HTR-8/SVneo (cell line): ENCODE measurements around the gene MMP7.

Experiments
- DNase-seq: peaks from one replicate; pipeline ENCODE4 v3.0.0; 2011; ENCODE audit warnings: low spot score, mixed read lengths; ENCODE audit not compliant: insufficient read length
- FAIRE-seq: peaks from 2 replicates; lab custom pipeline; 2011; peaks lifted over from hg19 to GRCh38; lab: Jason Lieb, UNC

The MMP7 gene

GRCh38 chr11:102499931-102500330 is 30.6 kb downstream of the MMP7 start:
- DNase-seq (no peak), FAIRE-seq (peak; percentile 64)

GRCh38 chr11:102499151-102499550 is 31.4 kb downstream of the MMP7 start:
- DNase-seq (no peak), FAIRE-seq (no peak)

GRCh38 chr11:102497061-102497460 is 33.5 kb downstream of the MMP7 start:
- no peak for DNase-seq
- no peak for FAIRE-seq

- peak; percentile 91 for FAIRE-seq
- DNase-seq: peak; percentile 79
These were observed 35.1 kb downstream of the MMP7 start for GRCh38 chr11:102495161-102496042.

- DNase-seq: no peak
- FAIRE-seq: no peak
These were observed 36.3 kb downstream of the MMP7 start for GRCh38 chr11:102494216-102494615.

DNA sequence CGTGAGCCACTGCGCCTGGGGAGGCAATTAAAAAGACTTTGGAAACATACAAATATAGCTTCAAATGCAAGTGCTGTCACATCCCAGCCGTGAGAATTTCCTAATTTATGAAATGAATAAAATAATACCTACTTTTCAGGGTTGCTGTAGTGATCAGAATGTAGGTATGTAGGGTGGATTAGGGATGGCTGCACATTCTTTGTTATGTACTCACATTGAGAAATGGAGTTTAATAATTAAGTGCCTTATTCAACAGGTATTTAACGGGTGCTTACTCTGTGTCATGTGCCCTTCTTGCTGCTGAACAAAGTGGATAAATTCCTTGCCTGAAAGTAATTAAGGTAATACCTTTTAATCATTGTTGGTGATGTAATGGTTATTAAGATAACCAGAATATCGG is 37.0 kb downstream of the MMP7 start:
- no peak for FAIRE-seq
- DNase-seq: no peak

DNA sequence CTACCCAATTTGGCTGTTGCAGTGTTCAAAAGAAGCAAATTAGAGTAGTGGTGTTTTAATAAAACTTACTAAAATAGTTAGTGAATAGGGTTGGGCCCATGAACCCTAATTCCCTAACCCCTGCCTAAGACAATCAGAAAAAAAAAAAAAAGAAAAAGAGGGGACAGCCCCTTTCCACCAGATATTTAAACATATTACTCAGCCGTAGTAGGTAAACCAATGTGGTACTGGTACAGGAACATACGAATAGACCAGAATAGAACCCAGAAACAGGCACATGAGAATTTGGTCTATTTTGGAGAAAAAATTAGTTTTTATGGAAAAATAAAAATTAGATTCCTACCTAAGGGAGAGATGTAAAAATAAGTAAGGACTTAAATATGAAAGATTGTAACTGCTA is 38.6 kb downstream of the MMP7 start:
- FAIRE-seq (no peak), DNase-seq (no peak)

DNA sequence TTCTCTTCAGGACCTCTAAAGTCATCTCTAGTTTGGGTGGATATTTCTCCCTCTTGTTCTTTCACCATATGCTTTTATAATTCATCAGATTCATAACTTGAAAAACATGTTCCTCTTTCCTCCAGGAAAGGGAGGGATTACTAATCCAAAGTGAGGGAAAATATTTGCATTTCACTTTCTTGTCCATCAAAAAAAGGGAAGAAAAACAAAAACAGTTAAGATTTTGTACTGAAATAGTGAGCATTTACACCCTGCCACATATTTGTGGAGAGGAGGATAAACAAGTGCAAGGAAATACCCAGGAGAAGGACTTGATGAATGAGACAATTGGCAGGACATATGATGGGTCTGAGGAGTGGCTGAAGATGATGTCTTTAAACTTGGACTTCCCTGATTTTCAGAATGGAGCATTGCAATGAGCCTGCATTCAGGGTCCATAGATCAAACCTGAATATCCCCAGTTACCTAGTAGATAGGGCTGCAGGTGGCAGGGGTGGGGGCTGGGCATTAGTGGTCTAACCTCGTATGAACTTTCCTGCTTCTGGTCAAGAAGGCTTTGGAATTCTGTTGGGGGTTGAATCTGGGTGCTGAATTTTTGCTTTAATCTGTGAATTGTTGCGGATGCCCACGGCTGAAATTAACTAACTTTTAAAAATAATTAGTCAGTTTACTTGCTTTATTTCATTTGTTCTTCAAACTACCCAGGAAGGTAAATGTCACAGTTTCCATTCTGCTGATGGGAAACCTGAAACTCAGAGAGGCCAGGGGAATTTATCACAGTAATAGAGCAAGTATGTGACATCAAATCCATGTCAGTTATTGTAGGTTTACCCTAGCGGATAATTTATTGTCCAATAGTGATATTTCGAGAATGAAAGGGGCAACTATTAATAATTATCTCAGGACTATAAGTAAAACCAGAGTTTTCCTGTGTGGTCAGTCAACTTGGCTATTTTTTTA is 41.1 kb downstream of the MMP7 start:
- FAIRE-seq: peak; percentile 26
- DNase-seq: no peak

GRCh38 chr11:102488208-102488607 is 42.3 kb downstream of the MMP7 start:
- FAIRE-seq (no peak), DNase-seq (no peak)

GRCh38 chr11:102487214-102487613 is 43.3 kb downstream of the MMP7 start:
- FAIRE-seq (peak; percentile 84), DNase-seq (no peak)

- FAIRE-seq (peak; percentile 79), DNase-seq (no peak)
These were observed 44.0 kb downstream of the MMP7 start for GRCh38 chr11:102486584-102486983.

GRCh38 chr11:102485095-102485722 is 45.3 kb downstream of the MMP7 start:
- DNase-seq: no peak
- FAIRE-seq: peak; percentile 54

GRCh38 chr11:102482433-102482832 is 48.1 kb downstream of the MMP7 start:
- DNase-seq (no peak), FAIRE-seq (peak; percentile 13)

GRCh38 chr11:102479733-102480132 is 50.8 kb downstream of the MMP7 start:
- no peak for DNase-seq
- FAIRE-seq: no peak

GRCh38 chr11:102478673-102479299 is 51.8 kb downstream of the MMP7 start:
- peak; percentile 46 for FAIRE-seq
- no peak for DNase-seq

GRCh38 chr11:102476812-102477211 is 53.7 kb downstream of the MMP7 start:
- DNase-seq: peak; percentile 60
- FAIRE-seq: peak; percentile 85

DNA sequence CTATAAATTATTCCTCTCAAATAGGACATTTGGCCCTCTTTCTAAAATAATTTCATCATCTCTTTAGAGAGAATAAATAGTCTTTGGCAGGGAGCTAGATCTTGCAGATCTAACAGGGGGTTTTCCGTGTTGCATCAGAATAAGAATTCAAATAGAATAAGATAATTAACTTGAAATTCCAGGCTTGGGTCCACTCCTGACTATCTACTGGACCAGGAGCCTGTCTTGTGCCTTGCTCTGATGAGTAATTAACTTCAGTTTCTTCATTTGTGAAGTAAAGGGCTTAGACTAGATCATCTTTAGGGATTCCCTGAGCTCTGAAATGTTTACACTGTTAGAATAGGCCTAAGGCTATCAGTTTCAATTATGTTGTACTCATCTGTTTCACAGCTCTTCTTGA is 54.5 kb downstream of the MMP7 start:
- no peak for FAIRE-seq
- DNase-seq: no peak

DNA sequence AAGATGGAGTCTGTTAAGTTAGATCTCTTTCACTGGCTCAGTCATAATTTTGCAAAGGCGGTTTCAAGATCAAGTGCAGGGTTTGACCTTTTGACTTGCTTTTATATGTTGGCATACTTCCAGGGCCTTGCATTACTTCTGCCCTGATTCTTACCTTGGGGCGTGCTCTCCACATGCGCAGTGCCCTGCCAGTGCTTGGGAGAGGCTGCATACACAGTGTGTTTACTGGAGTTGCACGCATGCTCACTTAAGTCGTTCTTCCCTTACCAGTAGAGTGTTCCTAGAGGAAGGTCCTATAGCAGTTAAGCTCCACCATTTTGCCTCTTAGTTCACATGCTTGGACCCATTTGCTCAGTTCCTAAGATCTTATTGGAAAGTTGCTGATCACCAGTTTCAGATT is 57.0 kb downstream of the MMP7 start:
- DNase-seq (no peak), FAIRE-seq (peak; percentile 78)

DNA sequence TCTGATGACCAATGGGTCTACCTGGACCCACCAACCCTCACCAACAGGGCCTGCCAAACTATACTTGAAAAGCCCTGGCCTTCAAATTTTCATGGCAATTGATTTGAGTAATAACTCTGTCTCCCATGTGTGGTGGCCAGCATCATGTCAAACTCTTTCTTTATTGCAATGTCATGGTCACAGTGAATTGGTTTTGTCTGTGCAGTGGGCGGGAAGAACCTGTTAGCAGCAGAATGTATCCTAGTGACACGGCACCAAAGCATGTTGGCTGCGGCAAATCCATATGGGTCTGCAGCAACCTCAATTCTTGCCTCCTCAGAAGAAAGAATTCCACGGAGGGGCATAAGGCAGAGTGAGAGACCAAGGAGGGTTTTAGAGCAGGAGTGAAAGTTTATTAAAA is 58.4 kb downstream of the MMP7 start:
- FAIRE-seq (peak; percentile 36), DNase-seq (no peak)

DNA sequence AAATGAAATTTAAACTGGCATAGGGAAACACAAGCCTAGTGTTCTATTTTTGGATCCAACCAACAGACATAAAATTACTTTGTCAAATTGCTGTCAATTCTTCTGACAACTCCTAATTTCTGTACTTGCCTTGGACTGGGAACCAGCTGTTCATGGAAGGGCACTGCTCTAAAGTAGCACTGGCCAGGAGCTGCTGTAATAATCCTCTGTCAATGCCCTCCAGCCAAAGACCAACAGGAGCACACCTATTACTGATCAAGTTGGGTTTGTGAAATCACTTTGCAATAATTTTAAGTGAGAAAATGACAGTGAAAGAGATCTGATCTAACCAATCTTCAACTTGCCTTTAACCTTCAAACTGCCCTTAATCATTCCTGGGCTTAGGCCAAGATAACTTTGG is 59.1 kb downstream of the MMP7 start:
- peak; percentile 31 for FAIRE-seq
- DNase-seq: no peak
